Measurements from ENCODE around the gene IGFLR1.

DNA sequence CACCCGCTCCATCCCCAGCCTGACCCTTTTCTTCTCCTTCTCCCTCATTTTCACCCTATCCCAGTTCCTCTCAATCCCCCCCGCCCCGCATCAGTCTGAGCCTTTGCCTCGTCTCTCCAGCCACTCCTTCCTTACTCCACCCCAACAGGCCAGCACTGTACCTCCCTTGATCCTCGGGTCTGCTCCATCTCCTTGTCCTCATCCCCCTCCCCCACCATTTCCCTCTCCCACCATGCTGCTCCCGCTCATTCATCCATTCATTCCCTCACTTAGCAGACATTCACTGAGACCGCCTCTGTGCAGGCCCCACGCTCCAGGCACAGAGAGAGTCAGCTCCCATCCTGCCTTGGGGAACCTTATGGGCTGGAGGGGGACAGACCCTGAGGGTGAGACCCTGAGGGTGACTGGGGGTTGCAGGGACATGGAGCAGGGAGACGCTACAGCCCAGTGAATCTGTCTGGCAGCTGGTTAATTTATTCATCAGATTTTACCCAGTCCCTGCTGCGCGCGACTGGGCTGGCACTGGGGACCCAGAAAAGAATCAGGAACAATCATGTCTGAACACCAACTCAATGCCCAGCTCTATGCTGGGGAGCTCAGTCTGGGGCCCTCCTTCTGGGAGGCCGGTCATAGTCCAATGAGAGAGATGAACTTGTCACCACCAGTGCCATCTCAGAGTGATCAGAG lies 34.0 kb upstream of the IGFLR1 start:
- TF ChIP-seq EZH2 (IDR thresholded peaks at IDR 0.05; ENCODE audit: borderline replicate concordance, insufficient read depth, low read length, poor library complexity, severe bottlenecking) = no peak
- TF ChIP-seq, protein P1, sequence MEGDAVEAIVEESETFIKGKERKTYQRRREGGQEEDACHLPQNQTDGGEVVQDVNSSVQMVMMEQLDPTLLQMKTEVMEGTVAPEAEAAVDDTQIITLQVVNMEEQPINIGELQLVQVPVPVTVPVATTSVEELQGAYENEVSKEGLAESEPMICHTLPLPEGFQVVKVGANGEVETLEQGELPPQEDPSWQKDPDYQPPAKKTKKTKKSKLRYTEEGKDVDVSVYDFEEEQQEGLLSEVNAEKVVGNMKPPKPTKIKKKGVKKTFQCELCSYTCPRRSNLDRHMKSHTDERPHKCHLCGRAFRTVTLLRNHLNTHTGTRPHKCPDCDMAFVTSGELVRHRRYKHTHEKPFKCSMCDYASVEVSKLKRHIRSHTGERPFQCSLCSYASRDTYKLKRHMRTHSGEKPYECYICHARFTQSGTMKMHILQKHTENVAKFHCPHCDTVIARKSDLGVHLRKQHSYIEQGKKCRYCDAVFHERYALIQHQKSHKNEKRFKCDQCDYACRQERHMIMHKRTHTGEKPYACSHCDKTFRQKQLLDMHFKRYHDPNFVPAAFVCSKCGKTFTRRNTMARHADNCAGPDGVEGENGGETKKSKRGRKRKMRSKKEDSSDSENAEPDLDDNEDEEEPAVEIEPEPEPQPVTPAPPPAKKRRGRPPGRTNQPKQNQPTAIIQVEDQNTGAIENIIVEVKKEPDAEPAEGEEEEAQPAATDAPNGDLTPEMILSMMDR (IDR thresholded peaks at IDR 0.05; ENCODE audit: poor library complexity, severe bottlenecking) = no peak
- no peak for TF ChIP-seq RAD21 (conservative IDR thresholded peaks at IDR 0.05)
